ENCODE data around the gene ZNF562.
A peak's percentile ranks its signal among the peaks of the same experiment; 100 is the strongest.
"Not testable (repeated sequence)": the region's sequence is repeated elsewhere in the genome, so short reads cannot be mapped to it uniquely, and the experiment has no call there.

Gene ZNF562

GRCh38 chr19:9674663-9675357, at the start of gene ZNF562:
ZNF562 (minus strand) TSS chr19:9675100; CDS start chr19:9660744, 14,356 bp downstream.
- DNase-seq (ENCODE audit: low read depth, low spot score): peak; percentile 71

DNA sequence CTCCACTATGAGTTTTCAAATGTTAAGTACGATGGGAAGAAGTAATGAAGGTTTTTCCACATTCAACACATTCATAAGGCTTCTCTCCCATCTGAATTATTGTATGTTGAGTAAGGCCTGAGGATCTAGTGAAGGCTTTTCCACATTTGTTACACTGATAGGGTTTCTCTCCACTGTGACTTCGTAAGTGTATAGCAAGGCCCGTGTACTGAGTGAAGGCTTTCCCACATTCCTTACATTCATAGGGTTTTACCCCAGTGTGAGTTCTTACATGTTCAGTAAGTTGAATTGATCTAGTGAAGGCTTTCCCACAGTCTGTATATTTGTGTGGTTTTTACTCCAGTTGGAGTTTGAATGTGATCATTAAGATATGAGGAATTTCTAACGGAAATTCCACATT, 49.3 kb upstream of the ZNF562 start:
- no peak for DNase-seq (ENCODE audit: low read depth, low spot score)

DNA sequence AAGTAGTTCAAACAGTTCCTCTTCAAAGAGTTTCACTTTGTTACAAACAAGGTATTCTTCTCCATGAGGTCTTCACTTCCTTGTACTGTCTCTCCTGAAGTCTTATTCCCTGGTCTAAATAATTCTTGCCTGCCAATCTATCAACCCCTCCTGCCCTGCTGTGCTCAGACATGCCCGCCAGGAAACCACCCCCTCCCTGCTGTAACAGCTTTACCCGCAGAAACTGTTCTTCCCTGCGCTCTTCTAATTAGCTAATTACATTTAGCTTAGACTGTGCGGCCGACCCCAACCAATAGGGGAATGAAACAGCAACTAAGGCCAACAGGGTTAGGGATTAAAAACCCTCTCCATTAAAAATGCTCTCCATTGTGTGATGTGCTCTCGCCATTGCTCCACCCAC, 47.0 kb upstream of the ZNF562 start:
- DNase-seq (ENCODE audit: low read depth, low spot score): no peak

DNA sequence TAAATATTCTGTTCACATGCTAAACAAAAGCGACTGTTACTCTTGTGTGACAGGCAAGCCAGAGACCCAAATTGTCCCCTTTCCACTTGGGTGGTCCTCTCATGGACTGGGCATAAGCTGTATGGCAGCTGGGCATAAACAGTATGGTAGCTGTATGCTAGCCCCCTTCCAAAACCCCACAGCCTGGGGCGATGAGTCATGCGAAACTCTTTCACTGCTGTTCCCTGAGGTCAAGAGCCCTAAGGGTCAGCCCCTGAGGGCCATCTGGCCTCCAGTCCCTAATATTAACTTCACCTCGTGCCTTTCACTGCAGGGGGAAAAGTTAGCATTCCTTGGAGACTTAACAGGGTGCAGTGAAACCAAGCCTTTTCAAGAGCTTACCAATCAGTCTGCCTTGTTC, 45.6 kb upstream of the ZNF562 start:
- DNase-seq (ENCODE audit: low read depth, low spot score): no peak

- DNase-seq (ENCODE audit: low read depth, low spot score): no peak
Measured at GRCh38 chr19:9711815-9712214, 36.9 kb upstream of the ZNF562 start.

DNA sequence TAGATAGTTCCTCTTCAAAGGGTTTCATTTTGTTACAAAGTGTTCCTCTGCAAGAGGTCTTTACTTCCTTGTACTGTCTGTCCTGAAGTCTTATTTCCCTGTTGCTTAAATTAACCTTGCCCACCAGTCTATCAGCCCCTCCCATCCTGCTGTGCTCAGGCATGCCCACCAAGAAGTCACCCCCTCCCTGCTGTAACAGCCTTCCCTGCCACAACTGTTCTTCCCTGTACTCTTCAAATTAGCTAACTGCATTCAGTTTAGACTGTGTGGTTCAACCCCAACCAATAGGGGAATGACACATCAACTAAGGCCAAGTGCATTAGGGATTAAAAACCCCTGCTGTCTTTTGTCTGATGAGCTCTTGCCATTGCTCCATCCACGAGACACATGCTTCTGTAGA, 34.4 kb upstream of the ZNF562 start:
- no peak for DNase-seq (ENCODE audit: low read depth, low spot score)

DNA sequence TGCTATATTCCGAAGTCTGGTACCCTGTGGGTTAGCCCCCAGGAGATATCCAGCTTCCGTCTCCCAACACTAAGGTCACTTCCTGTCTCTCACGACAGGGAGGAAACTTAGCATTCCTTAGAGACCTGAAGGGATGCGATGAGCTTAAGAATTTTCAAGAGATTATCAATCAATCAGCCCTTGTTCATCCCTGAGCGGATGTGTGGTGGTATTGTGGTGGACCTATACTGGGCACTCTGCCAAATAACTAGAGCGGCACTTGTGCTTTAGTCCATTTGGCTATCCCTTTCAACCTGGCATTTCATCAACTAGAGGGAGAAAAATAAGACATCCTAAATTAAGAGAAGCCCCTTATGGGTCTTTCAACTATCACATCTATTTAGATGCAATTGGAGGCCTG, 30.9 kb upstream of the ZNF562 start:
- DNase-seq (ENCODE audit: low read depth, low spot score): no peak

- DNase-seq (ENCODE audit: low read depth, low spot score): no peak
Measured at GRCh38 chr19:9702186-9702585, 27.3 kb upstream of the ZNF562 start.

DNA sequence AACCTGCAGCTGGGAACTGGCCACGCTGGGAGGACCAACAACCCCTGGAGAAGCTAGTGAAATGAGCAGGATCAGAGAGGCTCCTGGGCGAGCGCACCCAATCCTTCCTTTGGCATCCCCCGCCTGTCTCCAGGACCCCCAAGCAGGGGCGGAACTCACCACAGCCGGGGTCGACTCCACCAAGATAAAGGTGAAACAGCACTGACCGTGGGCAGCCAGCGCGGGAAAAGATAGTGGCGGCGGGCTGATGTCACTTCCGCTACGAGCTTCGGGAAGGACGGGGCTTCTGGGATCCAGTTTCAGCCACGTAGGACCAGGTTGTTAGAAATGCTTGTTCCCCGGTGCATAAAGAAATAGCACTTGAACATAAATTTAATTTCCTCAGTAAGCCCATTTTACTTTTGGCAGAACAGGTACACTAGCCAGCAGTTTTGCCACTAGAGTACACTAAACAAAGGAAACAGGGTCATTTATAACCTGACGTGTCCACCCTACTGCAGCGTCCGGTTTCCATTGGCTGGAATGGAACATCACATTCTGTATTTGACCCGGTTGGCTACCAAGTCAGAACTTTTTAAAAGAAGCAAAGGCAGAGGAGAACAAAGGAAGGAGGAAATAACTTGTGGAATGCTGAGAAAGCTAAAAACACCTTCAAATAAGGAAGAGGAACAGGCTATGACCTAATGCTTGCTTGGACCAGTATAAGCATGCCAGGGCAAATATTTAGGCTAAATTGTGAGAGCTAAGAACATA, 25.5 kb upstream of the ZNF562 start:
- DNase-seq (ENCODE audit: low read depth, low spot score): no peak

- DNase-seq (ENCODE audit: low read depth, low spot score): not testable (repeated sequence)
Measured at GRCh38 chr19:9690301-9690700, 15.4 kb upstream of the ZNF562 start.

GRCh38 chr19:9679996-9680395, 5.1 kb upstream of the ZNF562 start:
- DNase-seq (ENCODE audit: low read depth, low spot score): not testable (repeated sequence)

DNA sequence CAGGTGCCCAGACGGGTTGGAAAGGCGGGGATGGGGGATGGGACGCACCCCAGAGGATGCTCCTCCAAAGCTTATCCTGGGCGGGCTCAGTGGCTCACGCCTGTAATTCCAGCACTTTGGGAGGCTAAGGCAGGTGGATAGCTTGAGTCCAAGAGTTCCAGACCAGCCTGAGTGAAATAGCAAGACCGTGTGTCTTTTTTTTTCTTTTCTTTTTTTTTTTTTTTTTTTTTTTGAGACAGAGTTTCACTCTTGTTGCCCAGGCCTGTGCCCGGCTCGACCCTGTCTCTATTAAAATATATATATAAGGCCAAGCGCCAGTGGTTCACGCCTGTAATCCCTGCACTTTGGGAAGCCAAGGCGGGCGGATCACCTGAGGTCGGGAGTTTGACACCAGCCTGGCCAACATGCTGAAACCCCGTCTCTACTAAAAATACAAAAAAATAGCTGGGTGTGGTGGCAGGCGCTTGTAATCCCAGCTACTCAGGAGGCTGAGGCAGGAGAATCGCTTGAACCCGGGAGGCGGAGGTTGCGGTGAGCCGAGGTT, 530 bp upstream of the ZNF562 start:
- not testable (repeated sequence) for DNase-seq (ENCODE audit: low read depth, low spot score)

DNA sequence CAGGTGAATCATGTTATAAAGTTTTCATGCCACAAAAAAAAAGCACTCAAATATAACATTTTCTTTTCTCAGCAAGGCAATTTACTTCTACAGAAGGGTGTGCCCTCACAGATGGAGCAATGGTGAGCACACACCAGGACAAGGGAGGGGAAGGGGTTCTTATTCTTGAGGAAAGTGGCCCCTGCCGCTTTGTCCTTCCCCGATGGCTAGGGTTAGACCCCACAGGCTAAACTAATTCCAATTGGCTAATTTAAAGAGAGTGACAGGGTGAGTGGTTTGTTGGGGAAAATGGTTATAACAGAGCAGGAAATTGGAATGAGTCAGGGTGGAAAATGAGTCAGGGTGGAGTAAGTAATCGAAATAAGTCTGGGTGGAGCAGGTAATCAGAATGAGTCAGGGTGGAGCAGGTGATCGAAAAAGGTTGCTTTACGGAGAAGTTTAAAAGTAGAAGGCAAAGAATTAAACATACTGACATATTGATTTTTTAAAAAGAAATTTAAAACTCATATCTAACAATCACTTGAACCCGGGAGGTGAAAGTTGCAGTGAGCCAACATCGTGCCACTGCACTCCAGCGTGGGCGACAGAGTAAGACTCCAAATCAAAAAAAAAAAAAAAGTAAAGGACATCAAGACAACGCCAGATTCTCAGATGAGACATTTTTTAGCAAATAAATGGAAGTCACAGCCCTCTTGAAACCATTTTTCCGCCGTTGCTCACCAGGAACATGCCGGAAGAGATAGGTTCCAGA, 813 bp downstream of the ZNF562 start:
- DNase-seq (ENCODE audit: low read depth, low spot score): no peak

- no peak for DNase-seq (ENCODE audit: low read depth, low spot score)
Measured at GRCh38 chr19:9672893-9673292, 2.0 kb downstream of the ZNF562 start.

- DNase-seq (ENCODE audit: low read depth, low spot score): no peak
Measured at GRCh38 chr19:9671655-9672054, 3.2 kb downstream of the ZNF562 start.

GRCh38 chr19:9668544-9668943, 6.4 kb downstream of the ZNF562 start:
- DNase-seq (ENCODE audit: low read depth, low spot score): no peak

GRCh38 chr19:9667898-9668297, 7.0 kb downstream of the ZNF562 start:
- DNase-seq (ENCODE audit: low read depth, low spot score): no peak

- DNase-seq (ENCODE audit: low read depth, low spot score): no peak
Measured at GRCh38 chr19:9658769-9659168, 16.1 kb downstream of the ZNF562 start.

- DNase-seq (ENCODE audit: low read depth, low spot score): not testable (repeated sequence)
Measured at GRCh38 chr19:9653066-9653555, 21.8 kb downstream of the ZNF562 start.

DNA sequence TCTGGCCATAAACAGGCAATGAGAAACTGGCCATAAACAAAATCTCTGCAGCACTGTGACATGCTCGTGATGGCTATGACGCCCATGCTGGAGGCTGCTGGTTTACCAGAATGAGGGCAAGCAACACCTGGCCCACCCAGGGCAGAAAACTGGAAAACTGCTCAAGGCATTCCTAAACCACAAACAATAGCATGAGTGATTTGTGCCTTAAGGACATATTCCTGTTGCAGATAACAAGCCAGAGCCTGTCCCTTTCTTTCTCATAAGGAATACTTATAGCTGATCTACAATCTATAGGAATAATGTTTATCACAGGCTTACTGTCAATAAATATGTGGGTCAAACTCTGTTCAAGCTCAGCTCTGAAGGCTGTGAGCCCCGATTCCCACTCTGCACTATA, 23.4 kb downstream of the ZNF562 start:
- DNase-seq (ENCODE audit: low read depth, low spot score): not testable (repeated sequence)

DNA sequence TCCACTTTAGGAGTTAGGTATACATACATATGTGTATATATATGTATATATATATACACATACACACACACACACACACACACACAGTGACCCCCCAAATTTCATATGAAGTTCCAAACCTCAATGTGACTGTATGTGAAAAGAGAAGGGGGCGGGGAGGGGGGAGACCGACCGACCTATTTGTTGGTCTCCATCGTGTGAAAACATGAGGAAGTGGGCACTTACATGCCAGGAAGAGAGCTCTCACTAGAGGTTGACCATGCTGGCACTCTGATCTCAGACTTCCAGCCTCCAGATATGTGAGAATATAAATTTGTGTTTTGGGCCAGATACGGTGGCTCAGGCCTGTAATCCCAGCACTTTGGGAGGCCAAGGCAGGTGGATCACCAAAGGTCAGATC, 24.6 kb downstream of the ZNF562 start:
- DNase-seq (ENCODE audit: low read depth, low spot score): no peak

DNA sequence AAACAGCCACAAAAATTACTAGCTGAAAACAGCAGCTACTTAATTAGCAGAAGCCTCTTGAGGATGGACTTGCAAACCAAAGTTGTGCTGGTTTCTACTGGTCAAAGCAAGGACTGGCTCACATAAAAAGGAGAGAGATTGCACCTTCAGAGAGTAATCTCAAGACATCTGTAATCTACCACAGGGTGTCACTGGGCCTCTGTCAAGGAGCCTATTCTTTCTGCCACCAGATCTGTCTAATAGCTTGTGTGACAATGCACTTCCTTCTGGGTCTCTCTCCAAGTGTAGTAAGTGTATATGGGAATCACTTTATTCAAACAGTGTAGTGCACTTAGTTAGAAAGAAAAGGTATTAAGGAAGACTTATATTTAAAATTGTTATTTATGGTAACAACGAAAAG, 29.4 kb downstream of the ZNF562 start:
- no peak for DNase-seq (ENCODE audit: low read depth, low spot score)
